Mucosa of descending colon (tissue), 3 donors: ENCODE results near the gene NPSR1. TPM values are rescaled to one million over a fixed set of nuclear protein-coding genes. Genes with fewer than 3 reads are reported as not detected.

Experiments
- ATAC-seq: fragments of 200-7000 bp; cut with Tn5 transposase; one replicate; pipeline ENCODE4 v1.9.1; 2020; ENCODE audit warnings: mild to moderate bottlenecking, moderate library complexity
- DNase-seq, 3 donors: peaks; one replicate each; pipeline ENCODE4 v3.0.0-alpha.2; 2020
- H3K36me3 ChIP-seq: fragments of 200-600 bp; one replicate; pipeline ENCODE4 v1.8.0; 2021; ENCODE audit warnings: low read depth, mild to moderate bottlenecking
- H3K4me1 ChIP-seq: fragments of 200-600 bp; one replicate; pipeline ENCODE4 v1.8.0; 2021; ENCODE audit warnings: low read depth, mild to moderate bottlenecking
- H3K4me3 ChIP-seq: fragments of 200-600 bp; one replicate; pipeline ENCODE4 v1.8.0; 2021; ENCODE audit warnings: mild to moderate bottlenecking
- H3K9me3 ChIP-seq: fragments of 200-600 bp; one replicate; pipeline ENCODE4 v1.8.0; 2021; ENCODE audit warnings: mild to moderate bottlenecking
- CTCF ChIP-seq: fragments of 200-600 bp; IDR thresholded peaks from one replicate; pipeline ENCODE4 v1.8.0; 2022; ENCODE audit warnings: antibody characterized with exemption, mild to moderate bottlenecking
- intact Hi-C, 2 donors: fragments of 100-400 bp; cut with DNase I in 1 of 2; cut with micrococcal nuclease in 1 of 2; formaldehyde crosslinking; loops; one replicate each; pipeline versions ENCODE4 v1.11.0 to v1.11.1; 2022; cut with DNase I, micrococcal nuclease
- total RNA-seq, 3 donors: library from RNA; stranded (reverse); fragmentation: NEBNext Ultra II Directional in 2 of 3; extraction: Animal tissue kit (Norgen Biotek cat#: 25700) in 2 of 3; gene quantifications; one replicate each; pipeline versions ENCODE4 v1.2.1 to v1.2.4, GENCODE V29; 2021 to 2023
- donor health status: DM: no; HTN: no; CAD: no; lungs with moderate emphysema.
- donor health status: DM: no; HTN: no; CAD: no.
- donor health status: DM: no; HTN: yes; CAD: no.

NPSR1 gene
- total RNA-seq, 3 donors from 2014 or later: not detected

GRCh38 chr7:34747867-34748727 is 90.1 kb downstream of the NPSR1 start:
- TF ChIP-seq CTCF: no peak
- intact Hi-C loops: no loop called here
- DNase-seq (peak; percentile 82 to 84 (median 83)), ATAC-seq (peak; percentile 96)
- no peak overlapping the region for H3K4me3 ChIP-seq
- H3K36me3 ChIP-seq: no peaks in the 10 kb centered on the region
- H3K9me3 ChIP-seq: no peaks in the 10 kb centered on the region
- H3K4me1 ChIP-seq: peaks cover 3% of the 10 kb centered on the region

- TF ChIP-seq CTCF: no peak
- DNase-seq (no peak), ATAC-seq (no peak)
Measured at GRCh38 chr7:34748728-34749089, 90.7 kb downstream of the NPSR1 start.

GRCh38 chr7:34749446-34749845 is 91.4 kb downstream of the NPSR1 start:
- ATAC-seq (no peak), DNase-seq (no peak)
- H3K4me3 ChIP-seq: no peak overlapping the region
- intact Hi-C loops: no loop called here
- H3K9me3 ChIP-seq: no peaks in the 10 kb centered on the region
- no peak for TF ChIP-seq CTCF
- peaks cover 3% of the 10 kb centered on the region for H3K4me1 ChIP-seq
- H3K36me3 ChIP-seq: no peaks in the 10 kb centered on the region

More at GRCh38 chr7:34748728-34749089, 90.7 kb downstream of the NPSR1 start:
- intact Hi-C loops: no loop called here
- H3K36me3 ChIP-seq: no peaks in the 10 kb centered on the region
- H3K4me3 ChIP-seq: no peak overlapping the region
- peaks cover 3% of the 10 kb centered on the region for H3K4me1 ChIP-seq
- H3K9me3 ChIP-seq: no peaks in the 10 kb centered on the region

- no peaks in the 10 kb centered on the region for H3K9me3 ChIP-seq
- intact Hi-C loops: no loop called here
- no peaks in the 10 kb centered on the region for H3K36me3 ChIP-seq
- ATAC-seq (no peak), DNase-seq (no peak)
- peaks cover 3% of the 10 kb centered on the region for H3K4me1 ChIP-seq
- TF ChIP-seq CTCF: no peak
- no peak overlapping the region for H3K4me3 ChIP-seq
Measured at GRCh38 chr7:34750209-34750608, 92.2 kb downstream of the NPSR1 start.

- intact Hi-C loops: no loop called here
- no peak for DNase-seq
- no peaks in the 10 kb centered on the region for H3K9me3 ChIP-seq
- H3K4me1 ChIP-seq: peaks cover 3% of the 10 kb centered on the region
- H3K36me3 ChIP-seq: no peaks in the 10 kb centered on the region
- ATAC-seq: no peak
- TF ChIP-seq CTCF: no peak
- H3K4me3 ChIP-seq: no peak overlapping the region
Measured at GRCh38 chr7:34750636-34751035, 92.6 kb downstream of the NPSR1 start.
